ENCODE measurements around the gene MYO7B. TPM values are rescaled to one million over a fixed set of nuclear protein-coding genes. Genes with fewer than 3 reads are reported as not detected.
"Not testable (repeated sequence)": the region's sequence is repeated elsewhere in the genome, so short reads cannot be mapped to it uniquely, and the experiment has no call there.

MYO7B gene
- total RNA-seq, 4 donors from 2014 or later = 214 to 1,039 (median 594) TPM

GRCh38 chr2:127525691-127526131 lies 9.8 kb upstream of the MYO7B start:
- H3K4me1 ChIP-seq = peaks cover 0 to 19% (median 0%) of the 10 kb centered on the region in 4 donors
- H3K27me3 ChIP-seq = no peaks in the 10 kb centered on the region
- H3K9me3 ChIP-seq = no peaks in the 10 kb centered on the region
- DNase-seq = peak in 1 of 3 donors; percentile 18
- H3K4me3 ChIP-seq = peak overlapping the region; percentile 82 to 93 (median 90)
- TF ChIP-seq POLR2A (IDR thresholded peaks at IDR 0.05) (no peak), CTCF (IDR thresholded peaks at IDR 0.05) (no peak)
- H3K27ac ChIP-seq = peak overlapping the region; percentile 90 to 98 (median 94)
- H3K36me3 ChIP-seq = peaks cover 0 to 19% (median 0%) of the 10 kb centered on the region in 3 donors

- TF ChIP-seq CTCF (IDR thresholded peaks at IDR 0.05) = peak in 5 of 6 experiments; percentile 6 to 61 (median 55)
- peak; percentile 64 to 71 for TF ChIP-seq POLR2A (IDR thresholded peaks at IDR 0.05)
- peaks cover 0 to 19% (median 0%) of the 10 kb centered on the region in 3 donors for H3K36me3 ChIP-seq
- DNase-seq = peak; percentile 96 to 98 (median 96)
- H3K27ac ChIP-seq = peak within 1 kb of the TSS; percentile 90 to 98 (median 94)
- H3K4me3 ChIP-seq = peak within 1 kb of the TSS; percentile 82 to 93 (median 90)
- H3K4me1 ChIP-seq = peaks cover 0 to 19% (median 0%) of the 10 kb centered on the region in 4 donors
- no peaks in the 10 kb centered on the region for H3K27me3 ChIP-seq
- no peaks in the 10 kb centered on the region for H3K9me3 ChIP-seq
These were observed 9.1 kb upstream of the MYO7B start, which contains the start of gene IWS1 for GRCh38 chr2:127526132-127527000. TSS of gene IWS1 (minus strand) at chr2:127526489. CDS start at chr2:127526208, 281 bp downstream.

- TF ChIP-seq POLR2A (IDR thresholded peaks at IDR 0.05) = peak in 1 of 2 donors; percentile 73
- no peak for TF ChIP-seq CTCF (IDR thresholded peaks at IDR 0.05)
- H3K27ac ChIP-seq = peak overlapping the region; percentile 90 to 98 (median 94)
- no peaks in the 10 kb centered on the region for H3K27me3 ChIP-seq
- H3K36me3 ChIP-seq = peaks cover 0 to 13% (median 0%) of the 10 kb centered on the region in 3 donors
- peaks cover 0 to 19% (median 0%) of the 10 kb centered on the region in 4 donors for H3K4me1 ChIP-seq
- DNase-seq = no peak
- no peaks in the 10 kb centered on the region for H3K9me3 ChIP-seq
- peak overlapping the region; percentile 82 to 93 (median 90) for H3K4me3 ChIP-seq
These were observed 8.3 kb upstream of the MYO7B start for GRCh38 chr2:127527001-127527804.

GRCh38 chr2:127528487-127528886 lies 7.0 kb upstream of the MYO7B start:
- Histone ChIP-seq H3K9me3 (no peaks in the 10 kb centered on the region), H3K27ac (peak overlapping the region in 2 of 4 donors; percentile 15 to 97), H3K36me3 (peaks cover 0 to 1% (median 0%) of the 10 kb centered on the region in 3 donors), H3K27me3 (no peaks in the 10 kb centered on the region), H3K4me3 (no peak overlapping the region), H3K4me1 (peaks cover 0 to 19% (median 0%) of the 10 kb centered on the region in 4 donors)
- TF ChIP-seq POLR2A (IDR thresholded peaks at IDR 0.05) (no peak), CTCF (IDR thresholded peaks at IDR 0.05) (no peak)
- DNase-seq = no peak

GRCh38 chr2:127529416-127529815 lies 6.1 kb upstream of the MYO7B start:
- H3K4me3 ChIP-seq, H3K36me3 ChIP-seq, DNase-seq, H3K9me3 ChIP-seq, H3K27me3 ChIP-seq: not testable (repeated sequence)
- peak overlapping the region in 2 of 4 donors; percentile 78 to 83 for H3K27ac ChIP-seq
- peaks cover 0 to 11% (median 0%) of the 10 kb centered on the region in 4 donors for H3K4me1 ChIP-seq

All from Peyer's patch (tissue), 4 donors.